ENCODE measurements around the gene RPL35A. TPM values are rescaled to one million over a fixed set of nuclear protein-coding genes. Genes with fewer than 3 reads are reported as not detected.
"Not testable (repeated sequence)": the region's sequence is repeated elsewhere in the genome, so short reads cannot be mapped to it uniquely, and the experiment has no call there.

The RPL35A gene
- polyA plus RNA-seq, 12 donors = 1,356 to 4,145 (median 1,792) TPM; not detected in 1

GRCh38 chr3:197936819-197937384 lies 13.1 kb upstream of the RPL35A start:
- DNase-seq = no peak

GRCh38 chr3:197940745-197941384 lies 9.1 kb upstream of the RPL35A start:
- DNase-seq = no peak

GRCh38 chr3:197942956-197943556 lies 6.9 kb upstream of the RPL35A start:
- DNase-seq = no peak

- DNase-seq = no peak
These were observed 706 bp upstream of the RPL35A start for GRCh38 chr3:197949191-197949777.

- DNase-seq = no peak
These were observed 679 bp downstream of the RPL35A start for GRCh38 chr3:197950677-197951061.

- DNase-seq = no peak
These were observed 1.5 kb downstream of the RPL35A start for GRCh38 chr3:197951392-197951990.

- no peak for DNase-seq
These were observed 2.5 kb downstream of the RPL35A start for GRCh38 chr3:197952440-197952839.

- no peak for DNase-seq
These were observed 3.3 kb downstream of the RPL35A start for GRCh38 chr3:197953325-197953724.

GRCh38 chr3:197953881-197954280 lies 3.9 kb downstream of the RPL35A start:
- DNase-seq = no peak

- no peak for DNase-seq
These were observed 6.0 kb downstream of the RPL35A start for GRCh38 chr3:197955892-197956477.

GRCh38 chr3:197956626-197956988 lies 6.6 kb downstream of the RPL35A start:
- DNase-seq = no peak

GRCh38 chr3:197957790-197958133 lies 7.8 kb downstream of the RPL35A start:
- no peak for DNase-seq

GRCh38 chr3:197958346-197958745 lies 8.4 kb downstream of the RPL35A start:
- DNase-seq = no peak

- not testable (repeated sequence) for DNase-seq
These were observed 8.9 kb downstream of the RPL35A start for GRCh38 chr3:197958848-197959247.

- DNase-seq = no peak
These were observed 9.5 kb downstream of the RPL35A start for GRCh38 chr3:197959500-197959890.

GRCh38 chr3:197959891-197960693 lies 10.1 kb downstream of the RPL35A start, which contains the start of gene LMLN:
Gene LMLN (plus strand): TSS chr3:197960217. CDS start chr3:197960246, 29 bp downstream.
- DNase-seq = peak; percentile 97

- no peak for DNase-seq
These were observed 10.9 kb downstream of the RPL35A start for GRCh38 chr3:197960694-197961581.

- no peak for DNase-seq
These were observed 11.6 kb downstream of the RPL35A start for GRCh38 chr3:197961582-197961945.

GRCh38 chr3:197963019-197963637 lies 13.1 kb downstream of the RPL35A start:
- no peak for DNase-seq
